GM21737 (cell line): ENCODE measurements around the gene CFC1.
"Not testable (repeated sequence)": the region's sequence is repeated elsewhere in the genome, so short reads cannot be mapped to it uniquely, and the experiment has no call there.

Source experiments
- ATAC-seq: cut with Tn5 transposase; IDR thresholded peaks from one replicate; pipeline ENCODE4 v1.9.1; 2021; ENCODE audit warnings: mild to moderate bottlenecking, moderate library complexity; ENCODE audit not compliant: unreplicated experiment

CFC1 gene

DNA sequence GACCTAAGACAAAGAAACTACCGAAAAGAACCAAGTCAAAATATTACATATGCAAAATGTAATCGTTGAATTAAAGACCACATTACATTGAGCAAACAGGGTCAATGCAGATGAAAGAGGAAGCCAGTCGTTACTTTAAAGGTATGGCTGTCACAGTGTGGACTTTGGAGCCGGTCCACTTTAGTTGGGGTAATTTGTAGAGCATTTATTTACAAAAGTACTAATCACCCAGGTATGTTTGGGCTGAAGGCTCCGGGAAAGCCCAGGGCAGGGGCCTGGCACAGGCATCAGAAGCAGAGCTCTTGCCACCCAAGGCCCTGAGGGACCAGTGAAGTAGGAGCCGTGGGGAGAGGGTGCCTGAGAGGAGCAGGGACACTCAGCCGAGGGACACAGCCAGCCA lies 15.8 kb downstream of the CFC1 start:
- not testable (repeated sequence) for ATAC-seq

DNA sequence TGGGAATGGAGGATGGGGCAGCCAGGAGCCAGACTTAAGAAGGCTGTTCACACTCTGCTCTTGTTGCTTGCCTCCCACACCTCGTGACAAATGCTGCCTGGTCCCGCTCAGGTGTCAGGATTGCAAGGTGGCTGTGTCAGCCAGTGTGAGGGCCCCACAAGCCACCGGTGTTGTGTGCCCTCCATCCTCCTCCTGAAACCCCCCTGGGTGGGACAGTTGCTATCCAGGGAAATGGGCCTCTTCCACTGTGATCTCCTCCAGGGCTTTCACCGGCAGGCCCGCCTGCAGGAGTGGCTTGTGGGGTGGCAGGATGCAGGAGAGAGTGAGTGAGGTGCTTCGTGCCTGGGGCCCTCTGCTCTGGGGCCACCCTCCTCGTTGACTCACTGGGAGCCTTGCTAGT lies 16.4 kb downstream of the CFC1 start:
- not testable (repeated sequence) for ATAC-seq

DNA sequence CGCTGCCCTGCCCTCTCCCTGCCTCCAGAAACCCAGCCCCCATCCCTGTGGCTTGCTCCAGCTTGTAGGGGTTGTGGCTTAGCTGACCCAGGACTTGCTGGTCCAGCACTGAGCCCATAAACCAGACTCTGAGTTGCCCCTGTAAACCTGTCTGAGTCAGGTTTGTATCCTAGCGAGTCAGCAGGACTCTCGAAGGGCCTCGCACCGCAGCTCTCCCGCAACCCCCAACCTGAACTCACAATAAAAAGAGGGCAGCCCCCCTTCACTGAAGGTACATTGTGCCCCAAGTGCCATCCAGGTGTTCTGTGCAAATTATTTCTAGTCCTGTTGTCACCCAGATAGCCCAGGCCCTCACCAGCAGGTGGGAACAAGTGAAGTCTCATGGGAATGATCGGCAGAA lies 17.9 kb downstream of the CFC1 start:
- not testable (repeated sequence) for ATAC-seq

DNA sequence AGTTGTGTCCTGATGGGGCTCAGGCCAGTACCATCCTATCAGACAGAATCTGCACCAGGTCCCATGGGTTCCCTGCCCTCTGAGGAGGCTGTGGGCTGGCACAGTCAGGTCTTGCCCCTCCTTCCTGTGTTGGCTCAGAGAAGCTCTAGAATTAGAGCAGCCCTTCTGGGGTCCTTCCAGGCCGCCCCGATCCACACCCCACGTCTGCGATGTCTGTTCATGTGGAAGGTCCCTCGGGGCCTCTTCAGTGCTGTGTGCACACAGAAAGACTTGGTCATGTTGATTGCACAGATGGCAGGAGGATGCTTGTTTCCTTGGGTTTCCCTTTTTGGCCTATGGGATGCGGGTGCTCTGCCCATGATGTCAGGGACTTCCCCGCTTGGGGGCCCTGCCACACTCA lies 20.3 kb downstream of the CFC1 start:
- ATAC-seq: not testable (repeated sequence)

DNA sequence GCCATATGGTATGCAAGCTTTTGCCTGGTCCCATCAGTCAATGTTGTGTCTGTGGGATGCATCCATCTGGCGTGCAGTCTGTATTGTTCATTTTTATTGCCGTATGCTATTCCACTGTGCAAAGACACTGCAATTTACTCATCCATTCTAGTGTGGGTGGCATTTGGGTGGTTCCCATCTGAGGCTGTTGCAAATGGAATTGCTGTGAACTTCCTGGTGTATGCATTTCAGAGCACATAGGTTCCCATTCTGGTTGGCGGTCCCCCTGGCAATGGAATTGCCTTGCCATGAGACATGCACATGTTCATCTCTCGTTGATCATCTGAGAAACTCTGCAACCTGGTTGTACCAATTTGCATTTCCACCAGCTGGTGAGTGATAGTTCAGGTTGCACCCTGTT lies 21.8 kb downstream of the CFC1 start:
- ATAC-seq: not testable (repeated sequence)

DNA sequence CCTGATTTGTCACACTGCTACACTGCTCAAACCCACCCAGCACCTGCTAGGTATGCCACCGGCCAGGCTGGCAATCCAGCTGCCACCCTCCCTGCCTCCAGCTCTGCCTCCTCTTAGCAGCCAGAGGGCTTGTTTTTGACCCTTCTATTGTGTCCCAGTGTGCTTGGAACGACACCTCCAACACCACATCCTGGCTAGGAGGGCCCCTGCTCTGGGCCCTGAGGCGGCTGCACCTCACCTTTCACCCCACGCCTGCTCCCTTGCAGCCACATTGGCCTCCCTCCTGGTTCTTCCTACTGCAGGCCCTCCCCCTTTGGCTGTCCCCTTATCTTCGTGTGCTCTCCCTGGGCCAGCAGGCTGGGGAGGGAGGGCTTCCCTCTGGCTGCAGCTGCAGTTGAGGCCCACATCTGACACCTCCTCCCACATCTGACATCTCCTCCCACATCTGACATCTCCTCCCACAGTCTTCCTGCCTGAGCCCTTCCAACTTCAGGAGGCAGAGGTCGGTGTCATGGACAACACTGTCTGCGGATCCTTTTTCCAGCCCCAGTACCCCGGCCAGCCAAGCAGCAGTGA lies 23.1 kb downstream of the CFC1 start:
- ATAC-seq: not testable (repeated sequence)

DNA sequence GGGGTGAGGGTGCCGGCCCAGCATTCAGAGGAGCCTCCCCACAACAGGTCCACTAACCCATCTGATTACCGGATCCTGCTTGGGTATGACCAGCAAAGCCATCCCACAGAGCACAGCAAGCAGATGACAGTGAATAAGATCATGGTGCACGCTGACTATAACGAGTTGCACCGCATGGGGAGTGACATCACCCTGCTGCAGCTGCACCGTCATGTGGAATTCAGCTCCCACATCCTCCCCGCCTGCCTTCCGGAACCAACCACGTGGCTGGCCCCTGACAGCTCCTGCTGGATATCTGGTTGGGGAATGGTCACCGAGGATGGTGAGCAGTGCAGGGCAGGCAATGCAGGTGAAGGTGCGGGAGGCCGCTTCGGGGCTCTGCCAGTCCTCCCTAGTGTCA lies 25.1 kb downstream of the CFC1 start:
- not testable (repeated sequence) for ATAC-seq

DNA sequence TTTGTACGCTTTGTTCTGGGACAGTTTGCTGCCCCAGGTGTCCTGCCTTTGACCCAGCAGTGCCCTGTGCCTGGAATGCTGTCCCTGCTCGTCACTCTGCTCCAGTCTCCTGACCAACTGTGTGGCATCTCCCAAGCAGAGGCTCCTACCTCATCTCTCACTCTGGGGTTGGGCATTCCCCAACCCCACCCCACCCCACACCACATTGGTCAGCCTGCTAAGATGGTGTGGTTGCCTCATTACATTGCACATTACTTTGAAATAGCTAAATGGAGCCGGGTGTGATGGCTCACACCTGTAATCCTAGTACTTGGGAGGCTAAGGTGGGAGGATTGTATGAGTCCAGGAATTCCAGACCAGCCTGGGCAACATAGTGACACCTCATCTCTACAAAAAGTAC lies 27.4 kb downstream of the CFC1 start:
- ATAC-seq: not testable (repeated sequence)

DNA sequence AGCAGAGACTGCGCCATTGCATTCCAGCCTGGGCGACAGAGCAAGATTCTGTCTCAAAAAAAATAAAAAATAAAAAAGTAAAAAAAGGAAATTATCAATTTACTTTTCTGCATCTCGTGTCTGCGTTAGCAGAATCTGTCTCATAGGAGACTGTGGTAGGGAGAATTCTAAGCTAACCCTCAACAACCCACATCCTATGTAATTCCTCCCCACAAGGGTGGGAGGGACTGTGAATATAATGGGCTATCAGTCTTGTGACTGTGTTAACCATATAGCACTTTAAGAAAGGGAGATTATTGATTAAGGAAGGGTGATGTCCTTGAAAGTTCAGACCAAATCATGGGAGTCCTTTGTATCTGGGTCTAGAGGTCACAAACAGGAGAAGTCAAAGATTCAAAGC lies 33.2 kb downstream of the CFC1 start:
- ATAC-seq: not testable (repeated sequence)

DNA sequence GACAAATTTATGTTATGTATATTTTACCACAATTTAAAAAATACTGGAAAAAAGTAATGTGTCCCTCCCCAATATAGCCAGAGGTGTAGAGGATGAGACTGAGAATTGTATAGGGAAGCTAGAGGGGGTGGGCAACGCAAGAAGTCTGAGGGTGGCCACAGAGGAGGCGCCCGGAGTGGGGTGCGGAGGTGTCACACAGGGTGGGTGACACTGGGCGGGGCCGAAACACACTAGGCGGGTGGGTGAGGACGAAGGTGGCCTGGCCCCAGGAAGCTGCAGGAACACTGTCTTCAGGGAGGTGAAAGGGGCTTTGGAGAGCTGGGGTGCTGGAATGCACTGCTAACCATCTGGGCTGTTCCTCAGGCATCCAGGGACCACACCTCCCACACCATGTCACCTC lies 42.9 kb downstream of the CFC1 start:
- ATAC-seq: not testable (repeated sequence)

DNA sequence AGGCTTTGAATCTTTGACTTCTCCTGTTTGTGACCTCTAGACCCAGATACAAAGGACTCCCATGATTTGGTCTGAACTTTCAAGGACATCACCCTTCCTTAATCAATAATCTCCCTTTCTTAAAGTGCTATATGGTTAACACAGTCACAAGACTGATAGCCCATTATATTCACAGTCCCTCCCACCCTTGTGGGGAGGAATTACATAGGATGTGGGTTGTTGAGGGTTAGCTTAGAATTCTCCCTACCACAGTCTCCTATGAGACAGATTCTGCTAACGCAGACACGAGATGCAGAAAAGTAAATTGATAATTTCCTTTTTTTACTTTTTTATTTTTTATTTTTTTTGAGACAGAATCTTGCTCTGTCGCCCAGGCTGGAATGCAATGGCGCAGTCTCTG lies 45.2 kb downstream of the CFC1 start:
- not testable (repeated sequence) for ATAC-seq

DNA sequence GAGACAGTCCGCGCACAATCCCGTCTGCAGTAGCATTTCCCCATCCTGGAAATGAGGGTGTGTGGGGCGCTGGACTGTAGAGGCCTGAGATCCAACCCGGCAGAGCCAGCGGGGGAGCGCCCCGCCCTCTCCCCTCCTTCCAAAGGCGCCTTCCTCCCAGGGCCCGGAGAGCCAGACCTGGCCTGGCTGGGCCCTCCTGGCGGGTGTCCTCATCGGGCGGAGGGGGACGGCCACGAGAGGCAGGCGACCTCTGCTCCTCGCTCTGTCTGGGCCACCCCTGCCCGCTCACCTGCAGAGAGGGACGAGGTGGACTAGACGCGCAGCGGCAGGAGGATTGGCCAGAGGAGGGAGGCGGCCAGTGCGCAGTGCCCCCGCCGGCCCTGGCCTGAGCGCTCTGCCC lies 49.9 kb downstream of the CFC1 start:
- ATAC-seq: not testable (repeated sequence)

DNA sequence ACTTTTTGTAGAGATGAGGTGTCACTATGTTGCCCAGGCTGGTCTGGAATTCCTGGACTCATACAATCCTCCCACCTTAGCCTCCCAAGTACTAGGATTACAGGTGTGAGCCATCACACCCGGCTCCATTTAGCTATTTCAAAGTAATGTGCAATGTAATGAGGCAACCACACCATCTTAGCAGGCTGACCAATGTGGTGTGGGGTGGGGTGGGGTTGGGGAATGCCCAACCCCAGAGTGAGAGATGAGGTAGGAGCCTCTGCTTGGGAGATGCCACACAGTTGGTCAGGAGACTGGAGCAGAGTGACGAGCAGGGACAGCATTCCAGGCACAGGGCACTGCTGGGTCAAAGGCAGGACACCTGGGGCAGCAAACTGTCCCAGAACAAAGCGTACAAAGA lies 51.0 kb downstream of the CFC1 start:
- not testable (repeated sequence) for ATAC-seq

DNA sequence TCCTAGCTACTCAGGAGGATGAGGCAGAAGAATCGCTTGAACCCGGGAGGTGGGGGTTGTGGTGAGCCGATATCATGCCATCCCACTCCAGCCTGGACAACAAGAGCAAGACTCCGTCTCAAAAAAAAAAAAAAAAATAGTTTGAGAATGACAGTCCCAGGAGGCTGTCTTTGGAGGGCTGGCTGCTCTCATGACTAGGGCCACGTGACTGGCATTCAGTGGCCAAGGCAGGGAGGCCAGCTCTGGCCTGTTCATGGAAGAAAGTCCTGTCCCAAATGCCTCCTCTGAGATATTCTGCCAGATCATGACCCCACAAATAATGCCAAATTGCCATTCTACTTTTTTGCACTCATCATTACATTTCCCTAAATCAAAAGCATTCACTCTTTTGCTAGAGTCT lies 54.4 kb downstream of the CFC1 start:
- ATAC-seq: not testable (repeated sequence)

DNA sequence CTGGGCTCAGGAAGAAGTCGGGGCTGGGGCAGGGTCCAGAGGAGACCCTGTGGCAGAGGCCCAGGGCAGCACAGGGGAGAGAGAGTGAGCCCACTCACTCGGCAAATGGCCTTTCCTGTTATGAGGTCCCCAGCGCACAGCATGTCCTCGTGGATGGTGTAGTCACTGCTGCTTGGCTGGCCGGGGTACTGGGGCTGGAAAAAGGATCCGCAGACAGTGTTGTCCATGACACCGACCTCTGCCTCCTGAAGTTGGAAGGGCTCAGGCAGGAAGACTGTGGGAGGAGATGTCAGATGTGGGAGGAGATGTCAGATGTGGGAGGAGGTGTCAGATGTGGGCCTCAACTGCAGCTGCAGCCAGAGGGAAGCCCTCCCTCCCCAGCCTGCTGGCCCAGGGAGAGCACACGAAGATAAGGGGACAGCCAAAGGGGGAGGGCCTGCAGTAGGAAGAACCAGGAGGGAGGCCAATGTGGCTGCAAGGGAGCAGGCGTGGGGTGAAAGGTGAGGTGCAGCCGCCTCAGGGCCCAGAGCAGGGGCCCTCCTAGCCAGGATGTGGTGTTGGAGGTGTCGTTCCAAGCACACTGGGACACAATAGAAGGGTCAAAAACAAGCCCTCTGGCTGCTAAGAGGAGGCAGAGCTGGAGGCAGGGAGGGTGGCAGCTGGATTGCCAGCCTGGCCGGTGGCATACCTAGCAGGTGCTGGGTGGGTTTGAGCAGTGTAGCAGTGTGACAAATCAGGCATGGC lies 55.4 kb downstream of the CFC1 start:
- ATAC-seq: not testable (repeated sequence)

DNA sequence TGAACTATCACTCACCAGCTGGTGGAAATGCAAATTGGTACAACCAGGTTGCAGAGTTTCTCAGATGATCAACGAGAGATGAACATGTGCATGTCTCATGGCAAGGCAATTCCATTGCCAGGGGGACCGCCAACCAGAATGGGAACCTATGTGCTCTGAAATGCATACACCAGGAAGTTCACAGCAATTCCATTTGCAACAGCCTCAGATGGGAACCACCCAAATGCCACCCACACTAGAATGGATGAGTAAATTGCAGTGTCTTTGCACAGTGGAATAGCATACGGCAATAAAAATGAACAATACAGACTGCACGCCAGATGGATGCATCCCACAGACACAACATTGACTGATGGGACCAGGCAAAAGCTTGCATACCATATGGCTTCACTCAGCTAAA lies 56.6 kb downstream of the CFC1 start:
- ATAC-seq: not testable (repeated sequence)
